ENCODE results near the gene DHRS1. TPM values are rescaled to one million over a fixed set of nuclear protein-coding genes. Genes with fewer than 3 reads are reported as not detected.
"Not testable (repeated sequence)": the region's sequence is repeated elsewhere in the genome, so short reads cannot be mapped to it uniquely, and the experiment has no call there.

The DHRS1 gene
- total RNA-seq, 4 donors from 2014 or later: 13.9 to 22.4 (median 19.2) TPM

DNA sequence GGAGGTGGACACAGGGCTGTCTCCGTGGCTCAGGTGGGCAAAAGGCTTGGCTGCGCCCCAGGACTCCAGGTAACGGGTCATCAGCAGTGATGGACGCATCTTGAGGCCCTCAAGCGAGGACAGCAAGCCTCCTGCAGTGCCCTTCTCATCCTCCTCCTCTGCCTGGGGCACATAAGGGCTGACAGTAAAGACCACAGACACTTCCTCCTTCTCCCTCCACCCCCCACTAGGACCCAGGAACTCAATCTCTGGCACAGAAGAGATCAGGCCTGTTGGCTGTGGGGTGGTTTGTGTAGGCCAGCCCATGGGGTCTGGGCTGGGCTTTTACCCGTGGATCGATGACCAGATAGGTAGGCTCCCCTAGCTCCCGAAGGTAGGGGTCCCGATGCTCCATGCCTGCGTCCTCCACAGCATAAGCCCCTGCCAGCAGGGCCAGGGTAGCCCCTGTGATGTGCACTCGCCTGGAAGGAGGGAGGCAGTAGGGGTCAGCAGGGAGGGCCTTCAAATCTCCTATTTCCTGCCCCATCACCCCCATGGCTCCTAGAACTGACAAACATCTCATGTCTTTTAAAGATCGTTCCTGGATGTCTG, 29.6 kb upstream of the DHRS1 start:
- Histone ChIP-seq H3K27ac (replicated peaks in 1 of 4) (peak overlapping the region in 1 of 4 donors; percentile 9), H3K27me3 (peaks cover 0 to 25% (median 7%) of the 10 kb centered on the region in 4 donors), H3K9me3 (no peaks in the 10 kb centered on the region), H3K4me3 (no peak overlapping the region), H3K4me1 (peaks cover 23 to 36% (median 29%) of the 10 kb centered on the region in 4 donors), H3K36me3 (peaks cover 0 to 54% (median under 1%) of the 10 kb centered on the region in 4 donors)
- intact Hi-C loops (cut with DNase I): no loop called here
- WGBS: 74% methylated on average over 7 of the region's 12 CpGs
- TF ChIP-seq EP300 (IDR thresholded peaks at IDR 0.05): no peak
- TF ChIP-seq POLR2AphosphoS5 (IDR thresholded peaks at IDR 0.05): no peak
- no peak for TF ChIP-seq POLR2A (IDR thresholded peaks at IDR 0.05; ENCODE audit: low read depth)
- TF ChIP-seq, protein P1, sequence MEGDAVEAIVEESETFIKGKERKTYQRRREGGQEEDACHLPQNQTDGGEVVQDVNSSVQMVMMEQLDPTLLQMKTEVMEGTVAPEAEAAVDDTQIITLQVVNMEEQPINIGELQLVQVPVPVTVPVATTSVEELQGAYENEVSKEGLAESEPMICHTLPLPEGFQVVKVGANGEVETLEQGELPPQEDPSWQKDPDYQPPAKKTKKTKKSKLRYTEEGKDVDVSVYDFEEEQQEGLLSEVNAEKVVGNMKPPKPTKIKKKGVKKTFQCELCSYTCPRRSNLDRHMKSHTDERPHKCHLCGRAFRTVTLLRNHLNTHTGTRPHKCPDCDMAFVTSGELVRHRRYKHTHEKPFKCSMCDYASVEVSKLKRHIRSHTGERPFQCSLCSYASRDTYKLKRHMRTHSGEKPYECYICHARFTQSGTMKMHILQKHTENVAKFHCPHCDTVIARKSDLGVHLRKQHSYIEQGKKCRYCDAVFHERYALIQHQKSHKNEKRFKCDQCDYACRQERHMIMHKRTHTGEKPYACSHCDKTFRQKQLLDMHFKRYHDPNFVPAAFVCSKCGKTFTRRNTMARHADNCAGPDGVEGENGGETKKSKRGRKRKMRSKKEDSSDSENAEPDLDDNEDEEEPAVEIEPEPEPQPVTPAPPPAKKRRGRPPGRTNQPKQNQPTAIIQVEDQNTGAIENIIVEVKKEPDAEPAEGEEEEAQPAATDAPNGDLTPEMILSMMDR (IDR thresholded peaks at IDR 0.05): no peak
- DNase-seq (ENCODE audit: extremely low spot score): no peak

DNA sequence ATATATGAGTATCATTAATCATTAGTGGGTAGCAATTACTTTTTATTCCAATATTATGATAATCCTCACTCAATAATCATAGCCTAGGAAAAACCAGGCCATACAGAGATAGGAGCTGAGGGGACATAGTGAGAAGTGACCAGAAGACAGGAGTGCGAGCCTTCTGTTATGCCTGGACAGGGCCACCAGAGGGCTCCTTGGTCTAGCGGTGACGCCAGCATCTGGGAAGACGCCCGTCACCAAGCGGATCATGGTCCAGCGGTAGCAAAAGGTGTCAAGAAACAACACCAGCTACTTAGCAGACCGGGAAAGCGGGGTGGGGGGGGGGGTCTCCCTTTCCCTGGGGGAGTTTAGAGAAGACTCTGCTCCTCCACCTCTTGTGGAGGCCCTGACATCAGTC, 28.3 kb upstream of the DHRS1 start:
- H3K9me3 ChIP-seq; intact Hi-C loops (cut with DNase I); H3K27ac ChIP-seq (replicated peaks in 1 of 4); H3K4me3 ChIP-seq; DNase-seq (ENCODE audit: extremely low spot score): not testable (repeated sequence)
- Histone ChIP-seq H3K27me3 (peaks cover 0 to 14% (median 2%) of the 10 kb centered on the region in 4 donors), H3K36me3 (peaks cover 0 to 66% (median 1%) of the 10 kb centered on the region in 4 donors), H3K4me1 (peaks cover 13 to 24% (median 16%) of the 10 kb centered on the region in 4 donors)
- 0% methylated on average over 1 of the region's 9 CpGs for WGBS
- TF ChIP-seq, protein P1 (IDR thresholded peaks at IDR 0.05): peak; percentile 58 to 81 (median 66)

DNA sequence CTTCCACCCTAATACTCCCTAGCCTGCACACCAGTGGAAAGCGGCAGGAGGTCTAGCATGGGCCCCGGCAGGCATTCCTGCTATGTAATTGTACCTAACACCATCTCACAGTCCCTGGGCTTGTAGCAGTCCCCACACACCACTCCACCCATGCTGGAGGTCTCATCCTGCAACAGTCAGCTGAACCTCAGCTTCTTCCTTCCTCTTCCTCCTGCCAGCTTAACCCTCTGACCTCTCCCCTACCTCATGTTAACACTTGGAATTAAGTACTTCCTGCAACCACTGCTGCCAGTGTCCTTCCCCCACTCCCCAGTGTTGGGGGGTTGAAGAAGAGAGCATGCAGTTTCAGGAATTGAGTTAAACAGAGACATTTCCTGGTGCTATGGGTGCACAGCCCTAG, 27.7 kb upstream of the DHRS1 start:
- TF ChIP-seq EP300 (IDR thresholded peaks at IDR 0.05): no peak
- no peak for TF ChIP-seq POLR2A (IDR thresholded peaks at IDR 0.05; ENCODE audit: low read depth)
- TF ChIP-seq, protein P1 (IDR thresholded peaks at IDR 0.05): no peak
- no peak for TF ChIP-seq POLR2AphosphoS5 (IDR thresholded peaks at IDR 0.05)
- Histone ChIP-seq H3K9me3 (no peaks in the 10 kb centered on the region), H3K27me3 (peaks cover 0 to 8% (median under 1%) of the 10 kb centered on the region in 4 donors), H3K4me3 (no peak overlapping the region), H3K4me1 (peaks cover 7 to 17% (median 10%) of the 10 kb centered on the region in 4 donors), H3K36me3 (peaks cover 0 to 64% (median 4%) of the 10 kb centered on the region in 4 donors), H3K27ac (replicated peaks in 1 of 4) (no peak overlapping the region)
- WGBS: 88% methylated on average over 2 of the region's 2 CpGs
- intact Hi-C loops (cut with DNase I): no loop called here
- no peak for DNase-seq (ENCODE audit: extremely low spot score)

DNA sequence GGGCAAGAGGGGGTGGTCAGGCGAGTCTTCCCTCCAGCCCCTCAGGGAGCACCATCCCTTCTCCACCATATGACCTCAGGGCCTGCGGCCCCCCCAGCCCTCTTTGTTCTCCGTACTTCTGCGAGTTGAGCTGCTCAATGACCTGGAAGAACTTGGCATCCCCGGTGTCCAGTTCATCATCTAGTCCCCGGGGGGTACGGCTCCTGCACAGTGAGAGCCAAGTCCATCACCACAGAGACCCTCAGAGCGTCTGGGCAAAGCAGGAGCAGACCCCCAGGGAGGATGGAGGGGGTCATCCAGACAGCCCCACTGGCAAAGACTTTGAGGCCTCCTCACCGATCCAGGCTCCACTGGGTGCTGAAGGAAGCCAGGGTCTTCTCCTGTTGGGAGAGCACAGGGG, 26.4 kb upstream of the DHRS1 start:
- Histone ChIP-seq H3K9me3 (no peaks in the 10 kb centered on the region), H3K27me3 (no peaks in the 10 kb centered on the region), H3K4me3 (no peak overlapping the region), H3K27ac (replicated peaks in 1 of 4) (no peak overlapping the region), H3K4me1 (peaks cover 0 to 9% (median 2%) of the 10 kb centered on the region in 4 donors), H3K36me3 (peaks cover 0 to 66% (median 5%) of the 10 kb centered on the region in 4 donors)
- DNase-seq (ENCODE audit: extremely low spot score): no peak
- intact Hi-C loops (cut with DNase I): no loop called here
- TF ChIP-seq, protein P1 (IDR thresholded peaks at IDR 0.05): no peak
- no peak for TF ChIP-seq EP300 (IDR thresholded peaks at IDR 0.05)
- WGBS: 91% methylated on average over 4 of the region's 9 CpGs

DNA sequence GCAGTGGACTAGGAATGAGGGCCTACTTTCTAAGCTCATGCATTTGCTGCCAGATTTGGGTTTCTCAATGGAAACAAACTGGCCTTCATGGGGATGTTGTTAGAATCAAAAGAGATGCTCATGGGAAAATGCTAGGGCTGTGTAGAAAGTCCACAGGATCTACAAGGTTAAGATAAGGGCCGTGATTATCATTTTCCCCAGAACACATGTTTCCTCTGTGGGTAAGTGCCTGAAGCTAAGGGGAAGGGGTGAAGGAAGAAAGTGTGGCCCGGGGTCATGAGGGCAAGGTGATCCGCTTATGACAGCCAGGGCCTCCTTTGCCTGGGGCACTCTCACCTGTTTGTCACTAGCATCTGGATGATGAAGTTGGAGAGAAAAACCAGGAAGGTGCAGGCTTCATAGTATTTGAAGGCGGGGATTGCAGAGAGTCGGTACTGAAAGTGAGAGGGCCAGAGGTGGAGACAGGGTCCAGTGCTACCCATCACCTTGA, 25.5 kb upstream of the DHRS1 start:
- peaks cover 0 to 9% (median 2%) of the 10 kb centered on the region in 4 donors for H3K4me1 ChIP-seq
- peaks cover 0 to 69% (median 5%) of the 10 kb centered on the region in 4 donors for H3K36me3 ChIP-seq
- TF ChIP-seq, protein P1 (IDR thresholded peaks at IDR 0.05): no peak
- TF ChIP-seq EP300 (IDR thresholded peaks at IDR 0.05): no peak
- no peak for TF ChIP-seq POLR2AphosphoS5 (IDR thresholded peaks at IDR 0.05)
- no peak for TF ChIP-seq POLR2A (IDR thresholded peaks at IDR 0.05; ENCODE audit: low read depth)
- H3K27me3 ChIP-seq: peaks cover 0 to 8% (median 0%) of the 10 kb centered on the region in 4 donors
- intact Hi-C loops (cut with DNase I): no loop called here
- no peak overlapping the region for H3K4me3 ChIP-seq
- H3K27ac ChIP-seq (replicated peaks in 1 of 4): no peak overlapping the region
- no peaks in the 10 kb centered on the region for H3K9me3 ChIP-seq
- 85% methylated on average over 5 of the region's 5 CpGs for WGBS
- no peak for DNase-seq (ENCODE audit: extremely low spot score)
